CD4-positive, alpha-beta T cell treated with Interferon gamma for 1 hour (primary cell): Measurements from ENCODE around the gene C20orf144.

Experiments used
- DNase-seq: peaks from one replicate; pipeline ENCODE4 v3.0.0-alpha.2; 2020

Gene C20orf144

GRCh38 chr20:33650111-33650752 lies 11.9 kb upstream of the C20orf144 start:
- DNase-seq: no peak

- DNase-seq: no peak
Measured at GRCh38 chr20:33650753-33651561, 11.2 kb upstream of the C20orf144 start.

GRCh38 chr20:33651562-33652048 lies 10.5 kb upstream of the C20orf144 start:
- DNase-seq: no peak

- DNase-seq: peak; percentile 41
Measured at GRCh38 chr20:33653218-33653899, 8.8 kb upstream of the C20orf144 start.

- no peak for DNase-seq
Measured at GRCh38 chr20:33653900-33654596, 8.1 kb upstream of the C20orf144 start.

- no peak for DNase-seq
Measured at GRCh38 chr20:33654680-33655161, 7.4 kb upstream of the C20orf144 start.

- no peak for DNase-seq
Measured at GRCh38 chr20:33655164-33655563, 7.0 kb upstream of the C20orf144 start.

GRCh38 chr20:33656010-33656782 lies 5.9 kb upstream of the C20orf144 start:
- no peak for DNase-seq

- DNase-seq: no peak
Measured at GRCh38 chr20:33656783-33657703, 5.1 kb upstream of the C20orf144 start.

- DNase-seq: no peak
Measured at GRCh38 chr20:33657704-33658095, 4.4 kb upstream of the C20orf144 start.

- no peak for DNase-seq
Measured at GRCh38 chr20:33658510-33658909, 3.6 kb upstream of the C20orf144 start.

GRCh38 chr20:33658929-33659328 lies 3.2 kb upstream of the C20orf144 start:
- DNase-seq: no peak

GRCh38 chr20:33659341-33660034 lies 2.6 kb upstream of the C20orf144 start:
- DNase-seq: no peak

- no peak for DNase-seq
Measured at GRCh38 chr20:33660035-33660684, 2.0 kb upstream of the C20orf144 start.

GRCh38 chr20:33660685-33661058 lies 1.5 kb upstream of the C20orf144 start:
- DNase-seq: no peak

GRCh38 chr20:33663161-33664084 lies 1.3 kb downstream of the C20orf144 start:
- DNase-seq: peak; percentile 83

- DNase-seq: no peak
Measured at GRCh38 chr20:33664085-33664761, 2.1 kb downstream of the C20orf144 start.

GRCh38 chr20:33664762-33665144 lies 2.6 kb downstream of the C20orf144 start:
- DNase-seq: no peak
